Endothelial cell of umbilical vein (primary cell): ENCODE results near the gene UBTD1. TPM values are rescaled to one million over a fixed set of nuclear protein-coding genes. Genes with fewer than 3 reads are reported as not detected.

ENCODE experiments used
- BruUV-seq: library from RNA; stranded (reverse); fragments of 400-500 nt; replicated peaks from 2 replicates; lab custom pipeline; 2021; lab: Mats Ljungman, UMichigan
- CTCF ChIA-PET: fragments of 300-600, 350-600 bp; sonication (Branson Sonifier 250); formaldehyde crosslinking; loops from one replicate; lab custom pipeline; 2021; ENCODE audit warnings: antibody characterized with exemption, inconsistent platforms; lab: Charles Lee
- POLR2A ChIA-PET: fragments of 300-600, 350-600 bp; sonication (Branson Sonifier 250); formaldehyde crosslinking; loops from one replicate; lab custom pipeline; 2021; ENCODE audit warnings: antibody characterized with exemption, inconsistent platforms; lab: Charles Lee
- DNase-seq: peaks from one replicate; pipeline ENCODE4 v3.0.0-alpha.2; 2011; ENCODE audit warnings: low read depth, low spot score
- FAIRE-seq: peaks from 2 replicates; lab custom pipeline; 2011; peaks lifted over from hg19 to GRCh38; lab: Jason Lieb, UNC
- H2AFZ ChIP-seq: 2 replicates; pipeline ENCODE4 v1.6.0; 2012; ENCODE audit warnings: low read depth, low read length, control low read depth, inconsistent platforms
- H3K27ac ChIP-seq: 2 replicates; pipeline ENCODE4 v1.5.1; 2011; ENCODE audit warnings: low read depth, mild to moderate bottlenecking, control low read depth, low read length, moderate library complexity; ENCODE audit not compliant: insufficient read depth
- H3K27me3 ChIP-seq, 2 experiments: 2 replicates each; pipeline versions ENCODE4 v1.6.0 to v1.6.1; 2011; ENCODE audit warnings: low read length in 2 of 2, mixed read lengths in 1 of 2; ENCODE audit not compliant: control insufficient read depth in 2 of 2, insufficient read depth in 2 of 2
- H3K36me3 ChIP-seq, 2 experiments: 2 replicates in 1 of 2; 3 replicates in 1 of 2; pipeline ENCODE4 v1.5.1; 2011; ENCODE audit warnings: low read length in 2 of 2, mild to moderate bottlenecking in 1 of 2, moderate library complexity in 1 of 2; ENCODE audit not compliant: control insufficient read depth in 2 of 2, insufficient read depth in 2 of 2; ENCODE audit errors: extremely low read depth in 1 of 2
- H3K4me1 ChIP-seq: 3 replicates; pipeline ENCODE4 v1.5.1; 2011; ENCODE audit warnings: mild to moderate bottlenecking, low read length; ENCODE audit not compliant: control insufficient read depth, insufficient read depth; ENCODE audit errors: extremely low read depth
- H3K4me2 ChIP-seq: 2 replicates; pipeline ENCODE4 v1.6.1; 2011; ENCODE audit warnings: low read length, control low read depth, mixed read lengths; ENCODE audit not compliant: insufficient read depth
- H3K4me3 ChIP-seq, 3 experiments: fragments of 200-600 bp in 1 of 3; sonication (generic), shearing (Covaris generic) in 1 of 3; replicated peaks in 1 of 3; 2 replicates each; pipeline ENCODE4 v1.5.1; 2011 to 2016; ENCODE audit warnings: control low read depth in 3 of 3, low read length in 3 of 3, mild to moderate bottlenecking in 2 of 3, inconsistent platforms in 1 of 3, low read depth in 1 of 3, moderate library complexity in 1 of 3; ENCODE audit not compliant: insufficient read depth in 1 of 3
- H3K79me2 ChIP-seq: 2 replicates; pipeline ENCODE4 v1.6.0; 2012; ENCODE audit warnings: low read length, inconsistent platforms; ENCODE audit not compliant: control insufficient read depth, insufficient read depth
- H3K9ac ChIP-seq: replicated peaks from 2 replicates; pipeline ENCODE3; 2011; ENCODE audit warnings: low read length, control low read depth; ENCODE audit not compliant: insufficient read depth; ENCODE audit errors: extremely low read depth
- H3K9me1 ChIP-seq: replicated peaks from 3 replicates; pipeline ENCODE4 v1.6.0; 2011; ENCODE audit warnings: mild to moderate bottlenecking, low read length; ENCODE audit not compliant: control insufficient read depth, insufficient read depth; ENCODE audit errors: extremely low read depth
- H3K9me3 ChIP-seq: replicated peaks from 2 replicates; pipeline ENCODE4 v1.5.1; 2012; ENCODE audit warnings: low read length, inconsistent platforms; ENCODE audit not compliant: control insufficient read depth, insufficient read depth
- H4K20me1 ChIP-seq: replicated peaks from 2 replicates; pipeline ENCODE3; 2011; ENCODE audit warnings: mild to moderate bottlenecking, low read length; ENCODE audit not compliant: control insufficient read depth, insufficient read depth; ENCODE audit errors: extremely low read depth
- EZH2 ChIP-seq: IDR thresholded peaks from 2 replicates; pipeline ENCODE4 v1.6.1; 2012; ENCODE audit warnings: borderline replicate concordance, low read depth, mild to moderate bottlenecking, moderate library complexity, low read length, inconsistent platforms; ENCODE audit not compliant: severe bottlenecking
- FOS ChIP-seq: IDR thresholded peaks from 2 replicates; pipeline ENCODE4 v1.6.1; 2011; ENCODE audit warnings: mild to moderate bottlenecking, low read length, moderate library complexity, borderline replicate concordance; ENCODE audit not compliant: insufficient read depth
- GATA2 ChIP-seq: IDR thresholded peaks from 2 replicates; pipeline ENCODE4 v1.7.0; 2011; ENCODE audit warnings: low read depth, mild to moderate bottlenecking, moderate library complexity, mixed read lengths, low read length; ENCODE audit not compliant: insufficient read length, insufficient read depth
- JUN ChIP-seq: IDR thresholded peaks from 2 replicates; pipeline ENCODE4 v1.6.1; 2011; ENCODE audit warnings: borderline replicate concordance, low read depth; ENCODE audit not compliant: insufficient read length, insufficient read depth
- MYC ChIP-seq: IDR thresholded peaks from one replicate; pipeline ENCODE4 v1.6.1; 2011; ENCODE audit warnings: mild to moderate bottlenecking, low read depth, low read length
- POLR2A ChIP-seq: IDR thresholded peaks from 2 replicates; pipeline ENCODE4 v1.6.1; 2012; ENCODE audit warnings: low read depth, mild to moderate bottlenecking, control low read depth, low read length
- POLR2AphosphoS5 ChIP-seq: IDR thresholded peaks from 2 replicates; pipeline ENCODE4 v1.6.1; 2012; ENCODE audit warnings: low read depth, mild to moderate bottlenecking, control low read depth, low read length, moderate library complexity; ENCODE audit not compliant: insufficient read depth
- dilution Hi-C: fragments of 300-500 bp; cut with MboI; formaldehyde crosslinking; loops from one replicate; pipeline ENCODE4 v1.15.0; 2019; ENCODE audit warnings: low sequenced_read_pairs; ENCODE audit not compliant: extremely low pct_ligation_motif_present
- intact Hi-C: fragments of 100-400 bp; cut with micrococcal nuclease; formaldehyde crosslinking; loops from one replicate; pipeline ENCODE4 v1.10.0; 2022
- polyA plus RNA-seq, 4 experiments: library from polyadenylated mRNA; depleted of rRNA in 3 of 4; stranded (reverse) in 3 of 4; unstranded in 1 of 4; fragments of >200 nt; gene quantifications; 2 replicates each; pipeline versions ENCODE4 v1.2.1 to v1.2.3, GENCODE V29; 2011 to 2012; ENCODE audit warnings: missing spikeins in 1 of 4
- total RNA-seq: library from RNA; stranded (reverse); gene quantifications from 2 replicates; pipeline ENCODE4 v1.2.3, GENCODE V29; 2021
- TF ChIP-seq, protein P1 (sequence below): IDR thresholded peaks from 2 replicates; pipeline ENCODE4 v1.6.1; 2011; ENCODE audit not compliant: insufficient read depth, insufficient read length
- TF ChIP-seq, protein P2 (sequence below), 2 donors: IDR thresholded peaks; 1 replicate in 1 of 2; 2 replicates in 1 of 2; pipeline ENCODE4 v1.5.1; 2011; ENCODE audit warnings: low read length in 2 of 2, mild to moderate bottlenecking in 2 of 2, moderate library complexity in 2 of 2, control low read depth in 1 of 2, inconsistent platforms in 1 of 2, low read depth in 1 of 2; ENCODE audit not compliant: insufficient read depth in 1 of 2; ENCODE audit errors: extremely low read depth in 1 of 2

Gene UBTD1
- total and polyA plus RNA-seq, 2 donors (not counting 3 experiments of a cell fraction or from before 2014, with no cell fraction given), result 42.6 to 63.7 TPM

DNA sequence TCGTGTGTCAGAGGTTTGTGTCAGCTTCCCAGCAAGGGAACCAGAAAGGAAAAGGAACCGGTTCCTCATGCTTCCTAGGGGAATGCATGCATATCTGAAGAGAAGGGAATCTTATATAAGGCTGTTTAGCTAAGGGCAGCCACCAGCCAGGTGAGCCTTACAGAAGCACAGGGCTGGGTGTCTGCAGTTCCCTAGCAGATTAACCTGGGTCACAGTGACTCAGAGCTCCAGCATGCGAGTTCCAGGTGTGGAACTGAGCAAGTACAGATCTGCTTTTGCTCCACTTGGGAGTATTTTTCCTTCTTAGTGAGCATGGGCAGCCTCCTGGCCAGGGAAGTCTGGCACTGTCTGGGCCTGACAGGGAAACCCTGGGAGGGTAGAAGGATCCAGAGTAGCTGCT is 72.9 kb downstream of the UBTD1 start:
- no peak overlapping the region for H3K27ac ChIP-seq
- BruUV-seq, result no TSS peak
- H2AFZ ChIP-seq, result no peak overlapping the region
- ChIA-PET POLR2A (no interaction called here), CTCF (interaction anchor here (0.6 to 8.2 kb wide), 37 partner anchors 11 to 167 kb away, joined by 3 to 304 read pairs (median 5); partner anchors contain the start of genes C10orf62, HOGA1 and MORN4)
- FAIRE-seq (no peak), DNase-seq (no peak)
- no peaks in the 10 kb centered on the region for H3K79me2 ChIP-seq
- no peaks in the 10 kb centered on the region for H3K9me1 ChIP-seq
- peaks cover 3 to 37% of the 10 kb centered on the region in 2 experiments for H3K36me3 ChIP-seq
- no peak overlapping the region for H3K9ac ChIP-seq
- dilution Hi-C loops, result no loop called here
- H3K4me2 ChIP-seq, result no peak overlapping the region
- no peaks in the 10 kb centered on the region for H4K20me1 ChIP-seq
- H3K9me3 ChIP-seq, result no peaks in the 10 kb centered on the region
- no peak overlapping the region for H3K4me3 ChIP-seq
- TF ChIP-seq, protein P1, sequence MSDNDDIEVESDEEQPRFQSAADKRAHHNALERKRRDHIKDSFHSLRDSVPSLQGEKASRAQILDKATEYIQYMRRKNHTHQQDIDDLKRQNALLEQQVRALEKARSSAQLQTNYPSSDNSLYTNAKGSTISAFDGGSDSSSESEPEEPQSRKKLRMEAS, result no peak
- TF ChIP-seq EZH2 (no peak), MYC (no peak), JUN (no peak), GATA2 (no peak), FOS (no peak), POLR2AphosphoS5 (no peak), POLR2A (no peak)
- TF ChIP-seq, protein P2, sequence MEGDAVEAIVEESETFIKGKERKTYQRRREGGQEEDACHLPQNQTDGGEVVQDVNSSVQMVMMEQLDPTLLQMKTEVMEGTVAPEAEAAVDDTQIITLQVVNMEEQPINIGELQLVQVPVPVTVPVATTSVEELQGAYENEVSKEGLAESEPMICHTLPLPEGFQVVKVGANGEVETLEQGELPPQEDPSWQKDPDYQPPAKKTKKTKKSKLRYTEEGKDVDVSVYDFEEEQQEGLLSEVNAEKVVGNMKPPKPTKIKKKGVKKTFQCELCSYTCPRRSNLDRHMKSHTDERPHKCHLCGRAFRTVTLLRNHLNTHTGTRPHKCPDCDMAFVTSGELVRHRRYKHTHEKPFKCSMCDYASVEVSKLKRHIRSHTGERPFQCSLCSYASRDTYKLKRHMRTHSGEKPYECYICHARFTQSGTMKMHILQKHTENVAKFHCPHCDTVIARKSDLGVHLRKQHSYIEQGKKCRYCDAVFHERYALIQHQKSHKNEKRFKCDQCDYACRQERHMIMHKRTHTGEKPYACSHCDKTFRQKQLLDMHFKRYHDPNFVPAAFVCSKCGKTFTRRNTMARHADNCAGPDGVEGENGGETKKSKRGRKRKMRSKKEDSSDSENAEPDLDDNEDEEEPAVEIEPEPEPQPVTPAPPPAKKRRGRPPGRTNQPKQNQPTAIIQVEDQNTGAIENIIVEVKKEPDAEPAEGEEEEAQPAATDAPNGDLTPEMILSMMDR (IDR thresholded peaks at IDR 0.05; ENCODE audit: extremely low read depth in 1 of 2, insufficient read depth in 1 of 2, low read depth in 1 of 2, low read length in 2 of 2), result no peak
- intact Hi-C loops, result loop anchor here (1.0 to 2.0 kb wide), 3 partner anchors 41 to 159 kb away; no protein-coding TSS in a partner anchor
- H3K27me3 ChIP-seq, result no peaks in the 10 kb centered on the region
- H3K4me1 ChIP-seq, result peaks cover 14% of the 10 kb centered on the region
